ENCODE measurements around the gene GTF2IRD1.

The GTF2IRD1 gene

DNA sequence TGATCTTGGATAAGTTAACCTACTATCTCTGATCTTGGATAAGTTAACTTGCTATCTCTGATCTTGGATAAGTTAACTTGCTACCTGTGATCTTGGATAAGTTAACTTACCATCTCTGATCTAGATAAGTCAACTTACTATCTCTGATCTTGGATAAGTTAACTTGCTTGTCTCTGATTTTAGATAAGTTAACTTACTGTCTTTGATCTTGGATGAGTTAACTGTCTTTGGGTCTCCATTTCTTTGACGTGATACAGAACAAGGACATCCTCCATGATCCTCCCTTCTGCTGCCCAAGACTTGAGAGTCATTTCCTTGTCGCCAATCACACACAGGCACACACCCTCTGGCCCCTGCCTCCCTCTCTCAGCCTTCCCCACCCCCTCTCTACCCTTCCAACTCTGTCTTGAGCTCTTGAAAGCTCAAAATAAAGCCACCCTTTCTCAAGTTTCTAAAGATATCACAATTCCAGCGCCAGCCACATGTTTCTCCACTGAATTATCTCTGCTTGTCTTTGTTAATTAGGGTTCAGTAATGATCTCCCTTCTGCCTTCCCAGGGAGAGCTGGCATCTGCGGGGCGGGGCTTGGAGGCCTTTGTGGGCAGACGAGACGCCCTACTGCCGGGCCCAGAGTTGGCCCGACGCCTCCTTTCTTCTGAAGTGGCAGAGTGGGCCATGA is 118.7 kb downstream of the GTF2IRD1 start:
- TF ChIP-seq TAF1 (IDR thresholded peaks at IDR 0.05; ENCODE audit: borderline replicate concordance, insufficient read depth, low read length) (no peak), FOXP2 (optimal IDR thresholded peaks at IDR 0.05; ENCODE audit: borderline replicate concordance, extremely low read depth, extremely low read length, insufficient read depth) (no peak), POLR2AphosphoS5 (IDR thresholded peaks at IDR 0.05; ENCODE audit: low read depth, low read length) (no peak), REST (IDR thresholded peaks at IDR 0.05; ENCODE audit: insufficient read depth in 1 of 2, low read depth in 2 of 2, low read length in 2 of 2) (no peak), SIN3A (IDR thresholded peaks at IDR 0.05; ENCODE audit: borderline replicate concordance, insufficient read depth, low read length) (no peak)

DNA sequence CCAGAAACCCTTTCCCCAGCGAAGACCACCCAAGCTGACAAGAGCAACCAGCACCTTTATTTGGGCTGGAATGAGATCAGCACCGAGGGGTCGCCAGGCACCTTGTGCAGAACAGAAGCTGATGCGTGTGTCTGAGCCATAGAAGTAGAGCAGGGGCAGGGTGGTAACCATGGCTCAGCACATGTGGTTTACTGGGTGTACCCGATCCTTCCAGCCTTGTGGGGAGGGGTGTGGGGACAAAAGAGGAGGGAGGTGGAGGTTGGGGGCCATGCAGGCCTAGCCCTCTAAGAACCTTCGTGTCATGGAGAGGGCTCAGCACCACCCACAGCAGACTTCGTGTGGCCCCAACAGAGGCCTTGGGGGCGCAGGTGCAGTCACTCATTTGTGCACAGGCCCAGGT is 119.8 kb downstream of the GTF2IRD1 start:
- no peak for TF ChIP-seq TAF1 (IDR thresholded peaks at IDR 0.05; ENCODE audit: borderline replicate concordance, insufficient read depth, low read length)
- TF ChIP-seq FOXP2 (optimal IDR thresholded peaks at IDR 0.05; ENCODE audit: borderline replicate concordance, extremely low read depth, extremely low read length, insufficient read depth), result no peak
- no peak for TF ChIP-seq SIN3A (IDR thresholded peaks at IDR 0.05; ENCODE audit: borderline replicate concordance, insufficient read depth, low read length)
- no peak for TF ChIP-seq REST (IDR thresholded peaks at IDR 0.05; ENCODE audit: insufficient read depth in 1 of 2, low read depth in 2 of 2, low read length in 2 of 2)
- no peak for TF ChIP-seq POLR2AphosphoS5 (IDR thresholded peaks at IDR 0.05; ENCODE audit: low read depth, low read length)

DNA sequence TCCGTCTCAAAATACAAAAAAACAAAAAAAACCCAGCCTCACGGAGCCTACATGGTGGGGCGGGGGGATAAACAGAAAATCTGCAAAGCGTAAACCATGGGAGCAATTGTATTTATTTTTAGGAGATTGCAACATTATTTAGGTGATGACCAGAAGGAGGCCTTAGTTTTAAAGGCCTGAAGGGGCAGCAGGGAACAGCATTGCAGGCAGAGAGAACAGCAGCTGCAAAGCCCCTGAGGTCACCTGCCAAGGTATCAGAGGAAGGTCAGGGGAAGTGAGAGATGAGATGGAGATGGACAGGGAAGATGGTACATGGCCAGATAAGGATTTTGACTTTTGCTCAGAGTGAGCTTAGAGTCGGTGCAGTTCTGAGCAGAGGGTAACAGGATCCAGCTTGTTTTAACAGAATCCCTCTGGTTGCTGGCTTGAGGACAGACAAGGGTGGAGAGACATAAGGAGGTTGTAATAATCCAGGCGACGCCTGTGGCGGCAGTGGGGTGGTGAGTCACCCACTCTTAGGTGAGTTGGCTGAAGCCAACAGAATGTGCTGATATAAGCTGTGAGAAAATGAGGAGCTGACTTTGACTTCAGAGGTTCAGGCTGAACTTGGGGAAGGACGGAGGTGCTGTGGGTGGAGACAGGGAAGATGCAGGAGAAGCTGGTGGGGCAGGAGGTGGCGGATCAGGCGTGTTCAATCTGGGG is 121.5 kb downstream of the GTF2IRD1 start:
- TF ChIP-seq POLR2AphosphoS5 (IDR thresholded peaks at IDR 0.05; ENCODE audit: low read depth, low read length), result no peak
- TF ChIP-seq SIN3A (IDR thresholded peaks at IDR 0.05; ENCODE audit: borderline replicate concordance, insufficient read depth, low read length), result no peak
- no peak for TF ChIP-seq FOXP2 (optimal IDR thresholded peaks at IDR 0.05; ENCODE audit: borderline replicate concordance, extremely low read depth, extremely low read length, insufficient read depth)
- no peak for TF ChIP-seq TAF1 (IDR thresholded peaks at IDR 0.05; ENCODE audit: borderline replicate concordance, insufficient read depth, low read length)
- no peak for TF ChIP-seq REST (IDR thresholded peaks at IDR 0.05; ENCODE audit: insufficient read depth in 1 of 2, low read depth in 2 of 2, low read length in 2 of 2)

DNA sequence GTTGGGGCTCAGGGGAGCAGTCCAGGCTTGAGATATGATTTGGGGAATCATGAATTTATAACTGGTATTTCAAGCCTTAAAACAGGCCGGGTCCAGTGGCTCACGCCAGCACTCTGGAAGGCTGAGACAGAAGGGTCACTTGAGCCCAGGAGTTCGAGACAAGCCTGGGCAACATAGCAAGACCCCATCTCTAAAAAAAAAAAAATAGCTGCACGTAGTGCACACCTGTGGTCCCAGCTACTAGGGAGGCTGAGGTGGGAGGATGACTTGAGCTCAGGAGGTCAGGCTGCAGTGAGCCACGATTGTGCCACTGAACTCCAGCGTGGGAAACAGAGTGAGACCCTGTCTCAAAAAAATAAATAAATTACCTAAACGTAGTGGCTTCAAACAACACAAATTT is 122.1 kb downstream of the GTF2IRD1 start:
- no peak for TF ChIP-seq REST (IDR thresholded peaks at IDR 0.05; ENCODE audit: insufficient read depth in 1 of 2, low read depth in 2 of 2, low read length in 2 of 2)
- no peak for TF ChIP-seq TAF1 (IDR thresholded peaks at IDR 0.05; ENCODE audit: borderline replicate concordance, insufficient read depth, low read length)
- no peak for TF ChIP-seq FOXP2 (optimal IDR thresholded peaks at IDR 0.05; ENCODE audit: borderline replicate concordance, extremely low read depth, extremely low read length, insufficient read depth)
- no peak for TF ChIP-seq SIN3A (IDR thresholded peaks at IDR 0.05; ENCODE audit: borderline replicate concordance, insufficient read depth, low read length)
- TF ChIP-seq POLR2AphosphoS5 (IDR thresholded peaks at IDR 0.05; ENCODE audit: low read depth, low read length), result no peak

Measured in PFSK-1 (cell line).